Measurements from ENCODE around the gene PSMB7.

The PSMB7 gene

DNA sequence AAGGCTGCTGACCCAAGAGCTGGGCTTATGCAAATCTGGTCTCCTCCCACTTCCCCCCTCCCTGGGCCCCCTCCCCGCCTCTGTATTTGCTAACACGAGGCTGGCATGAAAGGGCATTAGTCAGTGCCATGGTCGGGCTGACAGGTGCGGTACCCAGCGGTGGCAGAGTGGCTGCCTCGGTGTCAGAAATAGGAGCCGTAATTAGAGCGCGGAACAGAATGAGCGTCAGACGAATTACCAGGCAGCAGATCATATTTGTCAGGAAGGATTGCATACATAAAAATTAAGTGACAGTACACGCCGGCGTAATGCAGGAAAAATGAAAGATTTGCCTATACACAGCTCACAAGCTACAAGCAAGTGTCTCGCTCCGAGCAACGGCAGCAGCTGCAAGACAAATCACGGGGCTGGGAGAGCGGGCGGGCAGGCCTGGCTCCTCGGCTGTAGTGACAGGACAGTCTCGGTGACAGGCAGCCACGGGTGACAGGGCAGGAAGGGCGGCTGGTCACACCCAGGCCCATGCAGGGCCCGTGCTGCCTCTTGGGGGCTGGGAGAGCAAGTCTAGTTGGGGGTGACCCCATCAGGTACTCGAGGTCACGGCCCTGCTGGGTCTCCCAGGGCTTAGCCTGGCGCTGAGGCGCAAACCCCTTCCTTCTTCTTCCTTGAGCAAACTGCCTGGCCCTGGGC lies 85.1 kb downstream of the PSMB7 start:
- DNase-seq (ENCODE audit: extremely low read depth in 1 of 2, low read depth in 1 of 2) = no peak

DNA sequence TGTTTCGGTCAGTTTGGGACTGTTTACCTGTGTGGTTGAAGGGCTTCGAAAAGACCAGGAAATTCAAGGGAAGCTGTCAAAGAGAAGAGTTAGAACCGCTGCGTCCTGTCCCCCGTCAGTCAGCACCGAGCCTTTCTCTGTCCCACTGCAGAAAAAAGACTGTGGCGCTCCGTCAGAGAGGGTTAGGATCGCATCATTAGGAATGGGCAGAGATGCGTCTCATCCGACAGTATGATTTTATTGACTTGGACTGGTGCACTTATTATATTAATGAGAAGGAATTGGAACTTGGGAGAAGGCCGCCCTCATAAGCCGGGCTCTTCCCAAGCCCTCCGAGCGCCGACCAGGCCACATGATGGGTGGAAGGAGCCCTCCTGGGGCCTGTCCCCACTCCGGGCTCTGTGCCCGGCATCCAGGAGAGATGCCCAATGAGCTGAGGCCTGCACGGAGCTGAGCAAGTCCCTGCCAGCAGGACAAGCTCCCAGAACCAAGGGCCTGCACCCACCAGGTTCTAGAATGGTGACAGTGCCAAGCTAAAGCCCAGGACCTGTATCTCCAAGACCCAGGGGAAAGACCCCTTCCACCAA lies 85.9 kb downstream of the PSMB7 start:
- DNase-seq (ENCODE audit: extremely low read depth in 1 of 2, low read depth in 1 of 2) = no peak

- no peak for DNase-seq (ENCODE audit: extremely low read depth in 1 of 2, low read depth in 1 of 2)
Observed at GRCh38 chr9:124328285-124328684, 87.0 kb downstream of the PSMB7 start.

GRCh38 chr9:124327491-124327890 lies 87.8 kb downstream of the PSMB7 start:
- no peak for DNase-seq (ENCODE audit: extremely low read depth in 1 of 2, low read depth in 1 of 2)

DNA sequence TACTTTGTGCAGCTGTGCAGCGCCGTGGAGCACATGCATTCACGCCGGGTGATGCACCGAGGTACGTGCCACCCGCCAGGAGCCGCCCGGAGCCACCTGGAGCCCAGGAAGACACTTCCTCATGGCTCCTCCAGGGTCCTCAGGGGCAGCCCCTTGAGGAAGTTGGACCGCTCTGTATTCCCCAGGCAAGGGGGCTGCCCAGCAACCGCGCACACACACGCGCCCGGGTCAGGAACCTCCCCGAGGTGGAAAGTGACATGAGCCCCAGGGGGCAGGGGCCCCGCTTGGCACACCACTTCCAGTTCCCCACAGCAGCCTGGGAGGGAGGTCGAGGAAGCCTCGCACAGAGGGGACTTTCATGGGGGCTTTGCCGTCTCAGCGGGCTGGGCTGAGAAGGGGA lies 88.9 kb downstream of the PSMB7 start:
- no peak for DNase-seq (ENCODE audit: extremely low read depth in 1 of 2, low read depth in 1 of 2)

DNA sequence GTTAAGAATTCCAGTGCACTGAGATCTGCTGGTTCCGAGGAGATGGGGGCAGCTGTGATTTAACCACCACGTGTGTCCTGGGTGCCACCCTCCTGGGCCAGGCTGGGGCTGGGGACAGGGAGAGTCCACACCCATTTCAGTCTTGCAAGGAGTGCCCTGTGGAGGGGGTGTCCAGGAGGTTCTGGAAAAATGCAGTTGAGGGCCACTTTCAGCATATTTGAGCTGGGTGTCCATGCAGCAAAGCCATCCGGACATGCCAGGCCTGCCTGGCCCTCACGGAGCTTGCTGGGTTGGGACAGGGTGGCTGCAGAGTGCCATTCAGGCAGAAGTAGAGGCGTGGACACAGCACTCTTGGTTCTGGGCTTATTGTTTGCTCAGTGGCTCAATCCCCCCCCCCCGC lies 89.4 kb downstream of the PSMB7 start:
- no peak for DNase-seq (ENCODE audit: extremely low read depth in 1 of 2, low read depth in 1 of 2)

GRCh38 chr9:124323904-124324303 lies 91.3 kb downstream of the PSMB7 start:
- no peak for DNase-seq (ENCODE audit: extremely low read depth in 1 of 2, low read depth in 1 of 2)

GRCh38 chr9:124322618-124323432 lies 92.4 kb downstream of the PSMB7 start:
- DNase-seq (ENCODE audit: extremely low read depth in 1 of 2, low read depth in 1 of 2) = no peak

- DNase-seq (ENCODE audit: extremely low read depth in 1 of 2, low read depth in 1 of 2) = no peak
Observed at GRCh38 chr9:124321935-124322334, 93.3 kb downstream of the PSMB7 start.

DNA sequence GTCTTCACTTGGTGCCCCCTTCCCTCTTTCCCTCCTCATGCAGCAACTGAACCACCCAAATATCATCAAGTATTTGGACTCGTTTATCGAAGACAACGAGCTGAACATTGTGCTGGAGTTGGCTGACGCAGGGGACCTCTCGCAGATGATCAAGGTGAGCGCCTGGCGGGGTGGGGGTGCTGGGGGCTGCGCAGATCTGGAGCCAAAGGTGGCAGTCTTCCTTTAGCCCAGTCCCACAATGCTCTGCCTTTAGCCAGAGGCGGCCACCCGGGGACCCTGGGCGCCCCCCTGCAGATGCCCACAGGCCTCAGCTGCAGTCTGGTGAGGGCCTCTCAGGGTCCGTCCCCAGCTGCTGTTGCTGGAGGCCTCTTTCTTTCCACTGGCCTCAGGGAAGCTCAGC lies 93.8 kb downstream of the PSMB7 start:
- no peak for DNase-seq (ENCODE audit: extremely low read depth in 1 of 2, low read depth in 1 of 2)

GRCh38 chr9:124320062-124320973 lies 94.9 kb downstream of the PSMB7 start:
- peak in 1 of 2 donors; percentile 6 for DNase-seq (ENCODE audit: extremely low read depth in 1 of 2, low read depth in 1 of 2)

DNA sequence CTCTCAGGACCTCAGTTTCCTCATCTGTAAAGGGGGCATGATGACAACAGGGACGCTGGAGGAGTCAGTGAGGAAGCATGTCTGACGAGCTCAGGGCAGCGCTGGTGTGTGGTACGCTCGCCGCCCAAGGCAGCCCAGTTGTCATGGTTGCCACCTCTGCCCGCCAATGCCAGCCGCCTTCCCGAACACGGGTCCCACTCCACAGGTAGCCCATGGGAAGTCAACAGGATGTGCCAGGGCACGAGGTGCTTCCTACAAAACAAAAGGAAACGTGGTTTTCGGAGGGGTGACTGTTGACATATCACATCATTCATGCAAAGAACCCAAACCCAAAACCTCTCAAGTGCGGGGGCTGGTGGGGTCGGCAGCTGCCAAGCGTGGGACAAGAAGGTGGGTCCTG lies 99.4 kb downstream of the PSMB7 start:
- no peak for DNase-seq (ENCODE audit: extremely low read depth in 1 of 2, low read depth in 1 of 2)

- DNase-seq (ENCODE audit: extremely low read depth in 1 of 2, low read depth in 1 of 2) = no peak
Observed at GRCh38 chr9:124313940-124314339, 101.3 kb downstream of the PSMB7 start.

- no peak for DNase-seq (ENCODE audit: extremely low read depth in 1 of 2, low read depth in 1 of 2)
Observed at GRCh38 chr9:124312290-124313265, 102.7 kb downstream of the PSMB7 start.

DNA sequence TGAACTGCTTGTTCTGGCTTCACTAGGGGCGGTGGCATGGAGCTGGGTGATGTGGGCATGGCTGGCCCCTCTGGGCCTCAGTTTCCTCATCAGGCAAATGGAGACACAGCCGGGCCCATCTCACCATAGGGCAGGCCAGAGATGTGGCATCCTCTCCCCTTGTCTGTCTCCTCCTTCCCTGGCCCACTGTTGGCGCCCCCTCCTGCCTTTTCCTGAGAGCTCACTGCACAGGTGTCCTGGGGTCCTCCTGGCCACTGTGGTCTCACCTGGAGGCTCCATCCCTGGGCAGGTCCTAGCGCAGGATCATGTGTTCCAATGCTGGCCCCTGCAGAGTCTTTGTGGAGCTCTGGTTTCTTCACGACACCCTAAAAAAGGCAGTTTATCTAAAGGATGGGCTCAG lies 104.0 kb downstream of the PSMB7 start:
- DNase-seq (ENCODE audit: extremely low read depth in 1 of 2, low read depth in 1 of 2) = no peak

- no peak for DNase-seq (ENCODE audit: extremely low read depth in 1 of 2, low read depth in 1 of 2)
Observed at GRCh38 chr9:124309667-124310084, 105.6 kb downstream of the PSMB7 start.

- DNase-seq (ENCODE audit: extremely low read depth in 1 of 2, low read depth in 1 of 2) = no peak
Observed at GRCh38 chr9:124308606-124309491, 106.4 kb downstream of the PSMB7 start.

DNA sequence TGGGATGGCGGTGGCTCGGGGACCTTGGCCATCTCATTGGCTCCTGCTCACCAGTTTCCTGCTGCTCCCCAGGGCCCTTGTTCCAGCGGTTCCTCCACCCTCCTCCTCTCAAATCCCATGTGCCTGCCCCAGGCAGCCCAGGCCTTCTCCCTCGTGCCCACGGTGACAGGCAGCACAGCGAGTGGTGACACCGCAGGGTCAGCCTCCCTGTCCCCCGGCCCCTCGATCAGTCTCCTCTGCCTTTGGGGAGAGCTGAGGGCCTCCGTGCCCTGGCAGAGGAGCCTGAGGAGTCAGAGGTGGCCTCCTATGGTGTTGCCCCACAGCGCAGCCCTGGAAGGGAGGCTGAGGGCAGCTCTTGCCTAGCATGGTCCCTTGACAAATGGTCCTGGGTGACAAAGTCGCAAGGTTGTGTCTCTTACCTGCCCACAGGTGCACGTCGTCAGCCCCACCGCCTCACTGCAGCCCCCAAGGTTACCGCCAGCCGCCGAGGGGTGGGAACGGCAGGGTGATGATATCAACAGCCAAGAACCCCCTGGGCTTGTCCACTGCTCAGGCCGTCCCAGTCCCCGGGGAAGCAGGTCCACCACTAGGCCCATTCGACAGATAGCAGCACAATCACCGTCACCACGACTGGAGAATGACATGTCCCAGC lies 107.7 kb downstream of the PSMB7 start:
- no peak for DNase-seq (ENCODE audit: extremely low read depth in 1 of 2, low read depth in 1 of 2)

Measured in stimulated activated CD8-positive, alpha-beta memory T cell treated with anti-CD3 and anti-CD28 coated beads, Interleukin-7, amount 100 ng/mL, for 48 hours (primary cell).